GM12873 (cell line): Measurements from ENCODE around the gene EIF5A2.

Source experiments
- TF ChIP-seq, protein P1 (sequence below): IDR thresholded peaks from 2 replicates; pipeline ENCODE4 v1.5.1; 2012; ENCODE audit warnings: low read depth, mild to moderate bottlenecking, moderate library complexity, low read length, control low read depth; ENCODE audit not compliant: insufficient read depth; ENCODE audit errors: missing control alignments

EIF5A2 gene

DNA sequence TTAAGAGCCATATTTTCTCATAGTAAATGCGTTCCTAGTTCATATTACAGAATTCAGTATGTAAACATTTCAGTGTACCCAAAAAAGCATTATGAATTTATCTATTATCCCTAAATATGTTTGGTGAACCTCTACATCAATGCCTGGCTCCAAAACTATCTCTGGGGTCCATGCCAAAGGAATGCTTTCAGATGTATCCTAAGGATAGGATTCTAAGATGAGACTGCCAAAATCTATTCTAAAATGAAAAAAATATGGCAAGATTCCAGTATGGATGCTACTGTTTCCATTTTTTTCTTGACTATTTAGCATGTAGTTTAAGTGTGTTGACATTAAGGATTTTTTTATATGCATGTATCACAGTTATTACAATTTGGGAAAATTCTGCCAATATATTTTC lies 18.8 kb downstream of the EIF5A2 start:
- TF ChIP-seq, protein P1, sequence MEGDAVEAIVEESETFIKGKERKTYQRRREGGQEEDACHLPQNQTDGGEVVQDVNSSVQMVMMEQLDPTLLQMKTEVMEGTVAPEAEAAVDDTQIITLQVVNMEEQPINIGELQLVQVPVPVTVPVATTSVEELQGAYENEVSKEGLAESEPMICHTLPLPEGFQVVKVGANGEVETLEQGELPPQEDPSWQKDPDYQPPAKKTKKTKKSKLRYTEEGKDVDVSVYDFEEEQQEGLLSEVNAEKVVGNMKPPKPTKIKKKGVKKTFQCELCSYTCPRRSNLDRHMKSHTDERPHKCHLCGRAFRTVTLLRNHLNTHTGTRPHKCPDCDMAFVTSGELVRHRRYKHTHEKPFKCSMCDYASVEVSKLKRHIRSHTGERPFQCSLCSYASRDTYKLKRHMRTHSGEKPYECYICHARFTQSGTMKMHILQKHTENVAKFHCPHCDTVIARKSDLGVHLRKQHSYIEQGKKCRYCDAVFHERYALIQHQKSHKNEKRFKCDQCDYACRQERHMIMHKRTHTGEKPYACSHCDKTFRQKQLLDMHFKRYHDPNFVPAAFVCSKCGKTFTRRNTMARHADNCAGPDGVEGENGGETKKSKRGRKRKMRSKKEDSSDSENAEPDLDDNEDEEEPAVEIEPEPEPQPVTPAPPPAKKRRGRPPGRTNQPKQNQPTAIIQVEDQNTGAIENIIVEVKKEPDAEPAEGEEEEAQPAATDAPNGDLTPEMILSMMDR, result no peak

DNA sequence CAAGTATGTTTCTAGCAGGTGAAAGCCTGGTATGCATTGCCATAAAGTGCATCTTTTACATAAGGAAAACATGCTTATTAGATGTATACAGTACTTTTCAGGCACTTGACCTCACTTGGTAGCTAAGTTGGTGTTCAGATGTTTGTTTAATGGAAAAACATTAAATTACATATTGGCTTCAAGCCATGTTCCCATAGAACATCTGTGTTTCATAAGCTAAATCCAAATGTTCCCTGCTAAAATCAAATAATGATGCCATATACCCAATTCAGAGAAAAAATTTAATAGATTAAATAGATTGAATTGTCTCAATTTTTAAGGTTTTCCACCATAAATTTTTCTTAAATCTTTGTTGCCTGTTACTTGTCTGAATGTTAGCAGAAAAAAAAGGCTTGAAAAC lies 19.3 kb downstream of the EIF5A2 start:
- TF ChIP-seq, protein P1, result no peak

DNA sequence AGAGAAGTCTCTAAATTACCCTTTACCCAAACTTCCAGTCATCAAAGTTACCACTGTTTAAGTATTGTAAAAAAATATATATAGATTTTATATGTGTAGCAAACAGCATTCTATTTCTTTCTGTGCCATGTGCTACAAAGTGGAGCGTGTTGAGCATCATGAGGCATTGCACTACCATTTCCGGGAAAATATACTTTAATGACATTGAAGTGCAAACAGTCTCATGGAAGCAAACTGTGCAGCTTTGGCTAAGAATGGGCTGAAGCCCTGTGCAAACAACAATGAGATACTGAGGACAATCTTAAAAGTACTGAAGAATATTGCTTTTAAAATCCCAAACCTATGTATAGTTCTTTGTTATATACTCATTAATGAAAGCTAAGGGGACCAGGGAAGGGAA lies 31.9 kb downstream of the EIF5A2 start:
- TF ChIP-seq, protein P1, result no peak

DNA sequence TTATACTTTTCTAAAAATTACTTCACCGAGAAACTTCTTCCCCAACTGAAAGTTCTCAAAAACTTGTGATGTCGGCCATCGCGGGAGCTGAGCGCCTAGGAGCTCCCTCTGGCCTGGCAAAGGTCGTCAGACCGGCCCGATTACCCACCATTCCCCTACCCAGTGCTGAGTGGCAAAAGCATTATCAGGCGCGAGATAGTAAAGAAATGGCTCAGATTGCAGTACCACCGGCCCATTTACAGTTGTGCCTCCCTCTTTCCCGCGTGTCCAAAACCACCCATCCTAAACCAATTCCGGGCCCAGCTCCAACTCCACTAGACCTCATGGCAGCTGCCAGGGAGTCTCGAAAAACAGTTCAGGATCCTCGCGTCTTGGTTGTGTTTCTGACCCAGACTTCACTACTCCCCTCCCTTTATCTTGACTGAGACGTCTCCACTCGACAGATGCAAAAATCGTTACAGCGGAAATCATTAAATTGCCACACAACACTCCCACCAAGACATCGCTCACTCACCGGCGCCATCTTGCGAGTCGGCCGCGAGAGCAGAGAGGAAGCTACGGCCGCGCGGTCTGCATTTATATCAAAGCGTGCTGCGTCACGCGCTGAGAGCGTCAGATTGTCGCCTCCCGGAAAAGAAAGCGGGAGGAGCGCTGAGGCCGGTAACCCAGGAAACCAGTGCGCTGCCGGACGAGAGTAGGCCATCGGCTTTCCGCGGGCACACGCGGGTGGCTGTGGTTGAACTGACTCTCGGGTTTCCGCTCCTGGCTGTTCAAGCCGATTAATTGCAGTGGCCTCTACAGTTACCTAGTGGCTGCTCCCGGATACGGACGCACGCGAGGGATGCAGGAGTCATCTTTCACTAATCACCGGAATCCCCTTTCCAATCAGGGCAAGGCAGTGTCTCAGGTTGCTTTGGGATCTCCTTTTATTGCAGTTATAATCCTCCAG lies 38.5 kb downstream of the EIF5A2 start, which contains the start of gene RPL22L1:
RPL22L1 (minus strand) TSS at position 551 of the 949 bp plus-strand sequence; CDS start at position 523, 28 bp downstream.
- TF ChIP-seq, protein P1, result no peak

DNA sequence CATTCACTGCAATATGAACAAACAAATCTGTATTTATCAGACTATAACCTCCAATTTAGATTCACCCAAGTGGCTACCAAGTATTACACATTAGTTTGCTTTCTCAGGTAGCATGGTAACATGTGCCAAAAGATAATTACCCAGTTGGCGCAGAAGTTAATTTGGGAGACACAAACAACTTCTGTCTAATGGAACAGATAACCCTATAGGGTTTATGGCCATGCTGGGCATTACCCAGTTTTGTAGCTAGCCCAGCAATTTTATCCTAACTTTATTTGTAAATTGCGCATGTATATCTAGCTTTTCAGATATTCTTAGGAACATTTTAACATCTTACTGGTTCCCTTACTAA lies 39.2 kb downstream of the EIF5A2 start:
- TF ChIP-seq, protein P1, result no peak

DNA sequence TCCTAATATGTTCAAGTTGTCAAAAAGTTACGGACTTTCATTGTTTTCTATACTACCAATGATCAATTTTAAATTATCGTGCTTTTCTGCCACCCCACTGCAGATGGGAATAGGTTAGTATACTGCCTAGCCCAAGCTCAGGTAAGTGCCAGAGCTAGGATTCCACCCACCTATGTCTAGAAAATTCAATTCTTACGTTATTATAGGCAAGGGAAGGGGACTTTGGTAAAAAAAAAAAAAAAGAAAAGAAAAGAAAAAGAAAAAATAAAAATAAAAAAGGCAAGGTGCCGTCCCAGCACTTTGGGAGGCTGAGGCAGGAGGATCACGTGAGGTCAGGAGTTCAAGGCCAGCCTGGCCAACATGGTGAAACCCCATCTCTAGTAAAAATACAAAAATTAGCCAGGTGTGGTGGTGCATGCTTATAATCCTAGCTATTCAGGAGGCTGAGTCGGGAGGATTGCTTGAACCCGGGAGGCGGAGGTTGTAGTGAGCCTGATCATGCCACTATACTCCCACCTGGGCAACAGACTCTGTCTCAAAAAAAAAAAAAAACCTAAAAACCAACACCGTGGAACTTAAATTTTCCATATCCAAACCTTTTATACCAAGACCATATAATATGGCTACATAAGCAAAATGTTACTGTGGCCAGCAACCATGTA lies 39.7 kb downstream of the EIF5A2 start:
- TF ChIP-seq, protein P1, result no peak
